GM19239 (cell line): ENCODE results near the gene PLEKHH2.
"Not testable (repeated sequence)": the region's sequence is repeated elsewhere in the genome, so short reads cannot be mapped to it uniquely, and the experiment has no call there.

Experiments used
- DNase-seq: peaks from one replicate; pipeline ENCODE4 v3.0.0; 2011; ENCODE audit warnings: low spot score; ENCODE audit not compliant: insufficient read length
- FAIRE-seq: peaks from 2 replicates; lab custom pipeline; 2011; peaks lifted over from hg19 to GRCh38; lab: Jason Lieb, UNC

The PLEKHH2 gene

GRCh38 chr2:43708891-43709290 is 71.8 kb downstream of the PLEKHH2 start:
- no peak for FAIRE-seq
- no peak for DNase-seq

- FAIRE-seq: no peak
- no peak for DNase-seq
These were observed 73.8 kb downstream of the PLEKHH2 start for GRCh38 chr2:43710866-43711265.

- FAIRE-seq (no peak), DNase-seq (no peak)
These were observed 77.1 kb downstream of the PLEKHH2 start for GRCh38 chr2:43714164-43714563.

GRCh38 chr2:43715300-43716098 is 78.4 kb downstream of the PLEKHH2 start:
- FAIRE-seq (no peak), DNase-seq (no peak)

GRCh38 chr2:43717322-43717721 is 80.3 kb downstream of the PLEKHH2 start:
- no peak for FAIRE-seq
- no peak for DNase-seq

GRCh38 chr2:43718530-43719124 is 81.6 kb downstream of the PLEKHH2 start:
- DNase-seq (no peak), FAIRE-seq (no peak)

GRCh38 chr2:43724728-43725526 is 87.9 kb downstream of the PLEKHH2 start:
- FAIRE-seq: no peak
- no peak for DNase-seq

GRCh38 chr2:43725711-43726246 is 88.7 kb downstream of the PLEKHH2 start:
- FAIRE-seq (no peak), DNase-seq (no peak)

GRCh38 chr2:43726961-43727633 is 90.0 kb downstream of the PLEKHH2 start:
- not testable (repeated sequence) for FAIRE-seq, DNase-seq

- DNase-seq: no peak
- no peak for FAIRE-seq
These were observed 90.6 kb downstream of the PLEKHH2 start for GRCh38 chr2:43727634-43728014.

GRCh38 chr2:43729491-43730174 is 92.6 kb downstream of the PLEKHH2 start:
- FAIRE-seq (no peak), DNase-seq (no peak)

GRCh38 chr2:43731211-43731610 is 94.2 kb downstream of the PLEKHH2 start:
- no peak for DNase-seq
- no peak for FAIRE-seq

- DNase-seq (no peak), FAIRE-seq (no peak)
These were observed 99.6 kb downstream of the PLEKHH2 start for GRCh38 chr2:43736637-43737036.

- no peak for DNase-seq
These were observed 100.2 kb downstream of the PLEKHH2 start for GRCh38 chr2:43737097-43737854.

GRCh38 chr2:43737855-43738254 is 100.8 kb downstream of the PLEKHH2 start:
- no peak for FAIRE-seq

More at GRCh38 chr2:43737097-43737854, 100.2 kb downstream of the PLEKHH2 start:
- no peak for FAIRE-seq

GRCh38 chr2:43738257-43738656 is 101.2 kb downstream of the PLEKHH2 start:
- no peak for FAIRE-seq
- DNase-seq: no peak

More at GRCh38 chr2:43737855-43738254, 100.8 kb downstream of the PLEKHH2 start:
- DNase-seq: no peak

- DNase-seq: no peak
- no peak for FAIRE-seq
These were observed 106.6 kb downstream of the PLEKHH2 start for GRCh38 chr2:43743706-43744105.

GRCh38 chr2:43745457-43745856 is 108.4 kb downstream of the PLEKHH2 start:
- no peak for DNase-seq
- no peak for FAIRE-seq

- DNase-seq (no peak), FAIRE-seq (no peak)
These were observed 111.3 kb downstream of the PLEKHH2 start for GRCh38 chr2:43748333-43748732.
